Stimulated activated naive CD8-positive, alpha-beta T cell treated with anti-CD3 and anti-CD28 coated beads, Interleukin-15, Interleukin-2, amounts not matched to agents 100 ng/mL and 50 ng/mL, for 24 hours (primary cell): ENCODE measurements around the gene RNF157.
"Not testable (repeated sequence)": the region's sequence is repeated elsewhere in the genome, so short reads cannot be mapped to it uniquely, and the experiment has no call there.

Source experiments
- H3K27ac Mint-ChIP-seq: one replicate; pipeline ENCODE4 v1.8.0; 2021; ENCODE audit warnings: mild to moderate bottlenecking, mixed read lengths
- H3K27me3 Mint-ChIP-seq: one replicate; pipeline ENCODE4 v1.8.0; 2021; ENCODE audit warnings: mixed read lengths
- H3K36me3 Mint-ChIP-seq: one replicate; pipeline ENCODE4 v1.8.0; 2021; ENCODE audit warnings: low read depth, mixed read lengths
- H3K4me1 Mint-ChIP-seq: one replicate; pipeline ENCODE4 v1.8.0; 2021; ENCODE audit warnings: low read depth, mixed read lengths
- H3K4me3 Mint-ChIP-seq: one replicate; pipeline ENCODE4 v1.8.0; 2021; ENCODE audit warnings: mild to moderate bottlenecking, mixed read lengths
- H3K9me3 Mint-ChIP-seq: one replicate; pipeline ENCODE4 v1.8.0; 2021; ENCODE audit warnings: mixed read lengths

RNF157 gene

GRCh38 chr17:76264755-76265623 is 24.7 kb upstream of the RNF157 start, which contains the start of gene UBALD2:
UBALD2 (plus strand) TSS chr17:76265348; CDS start chr17:76265506, 158 bp downstream.
- H3K4me3 Mint-ChIP-seq = peak within 1 kb of the TSS; percentile 91

GRCh38 chr17:76264425-76264754 is 24.1 kb upstream of the RNF157 start:
- peak overlapping the region; percentile 93 for H3K27ac Mint-ChIP-seq
- no peaks in the 10 kb centered on the region for H3K9me3 Mint-ChIP-seq
- H3K36me3 Mint-ChIP-seq = peaks cover 26% of the 10 kb centered on the region
- peak overlapping the region; percentile 79 for H3K4me3 Mint-ChIP-seq
- peaks cover 58% of the 10 kb centered on the region for H3K4me1 Mint-ChIP-seq
- no peaks in the 10 kb centered on the region for H3K27me3 Mint-ChIP-seq

More at GRCh38 chr17:76264755-76265623, 24.7 kb upstream of the RNF157 start, which contains the start of gene UBALD2:
- H3K9me3 Mint-ChIP-seq = no peaks in the 10 kb centered on the region
- H3K4me1 Mint-ChIP-seq = peaks cover 64% of the 10 kb centered on the region
- H3K27me3 Mint-ChIP-seq = no peaks in the 10 kb centered on the region
- peak within 1 kb of the TSS; percentile 93 for H3K27ac Mint-ChIP-seq
- H3K36me3 Mint-ChIP-seq = peaks cover 30% of the 10 kb centered on the region

- Mint-ChIP-seq H3K9me3 (no peaks in the 10 kb centered on the region), H3K4me3 (peak overlapping the region; percentile 79), H3K36me3 (peaks cover 21% of the 10 kb centered on the region), H3K4me1 (peaks cover 54% of the 10 kb centered on the region), H3K27me3 (no peaks in the 10 kb centered on the region), H3K27ac (peak overlapping the region; percentile 93)
Measured at GRCh38 chr17:76263896-76264295, 23.6 kb upstream of the RNF157 start.

- Mint-ChIP-seq H3K4me1 (peaks cover 43% of the 10 kb centered on the region), H3K9me3 (no peaks in the 10 kb centered on the region), H3K27me3 (no peaks in the 10 kb centered on the region), H3K27ac (peak overlapping the region; percentile 93), H3K36me3 (peaks cover 14% of the 10 kb centered on the region), H3K4me3 (peak overlapping the region; percentile 63)
Measured at GRCh38 chr17:76262732-76263344, 22.5 kb upstream of the RNF157 start.

GRCh38 chr17:76261421-76262215 is 21.3 kb upstream of the RNF157 start:
- H3K27ac Mint-ChIP-seq = peak overlapping the region; percentile 93
- H3K27me3 Mint-ChIP-seq = no peaks in the 10 kb centered on the region
- H3K4me3 Mint-ChIP-seq = no peak overlapping the region
- peaks cover 5% of the 10 kb centered on the region for H3K36me3 Mint-ChIP-seq
- peaks cover 43% of the 10 kb centered on the region for H3K4me1 Mint-ChIP-seq
- no peaks in the 10 kb centered on the region for H3K9me3 Mint-ChIP-seq

GRCh38 chr17:76260669-76261068 is 20.4 kb upstream of the RNF157 start:
- Mint-ChIP-seq H3K4me3 (no peak overlapping the region), H3K4me1 (peaks cover 52% of the 10 kb centered on the region), H3K27me3 (no peaks in the 10 kb centered on the region), H3K36me3 (no peaks in the 10 kb centered on the region), H3K27ac (no peak overlapping the region), H3K9me3 (no peaks in the 10 kb centered on the region)

- H3K27me3 Mint-ChIP-seq = no peaks in the 10 kb centered on the region
- H3K9me3 Mint-ChIP-seq = no peaks in the 10 kb centered on the region
- peaks cover 57% of the 10 kb centered on the region for H3K4me1 Mint-ChIP-seq
- no peak overlapping the region for H3K4me3 Mint-ChIP-seq
- no peak overlapping the region for H3K27ac Mint-ChIP-seq
- no peaks in the 10 kb centered on the region for H3K36me3 Mint-ChIP-seq
Measured at GRCh38 chr17:76260220-76260619, 19.9 kb upstream of the RNF157 start.

GRCh38 chr17:76256430-76257050 is 16.2 kb upstream of the RNF157 start:
- H3K9me3 Mint-ChIP-seq, H3K36me3 Mint-ChIP-seq, H3K27me3 Mint-ChIP-seq: not testable (repeated sequence)
- peaks cover 49% of the 10 kb centered on the region for H3K4me1 Mint-ChIP-seq
- H3K4me3 Mint-ChIP-seq = peak overlapping the region; percentile 71
- peak overlapping the region; percentile 87 for H3K27ac Mint-ChIP-seq

- H3K4me1 Mint-ChIP-seq = peaks cover 47% of the 10 kb centered on the region
- peak overlapping the region; percentile 87 for H3K27ac Mint-ChIP-seq
- H3K27me3 Mint-ChIP-seq = no peaks in the 10 kb centered on the region
- no peaks in the 10 kb centered on the region for H3K36me3 Mint-ChIP-seq
- no peaks in the 10 kb centered on the region for H3K9me3 Mint-ChIP-seq
- H3K4me3 Mint-ChIP-seq = peak overlapping the region; percentile 71
Measured at GRCh38 chr17:76255801-76256429, 15.6 kb upstream of the RNF157 start.

- no peak overlapping the region for H3K27ac Mint-ChIP-seq
- peaks cover 46% of the 10 kb centered on the region for H3K4me1 Mint-ChIP-seq
- no peaks in the 10 kb centered on the region for H3K9me3 Mint-ChIP-seq
- H3K36me3 Mint-ChIP-seq = no peaks in the 10 kb centered on the region
- H3K4me3 Mint-ChIP-seq = no peak overlapping the region
- no peaks in the 10 kb centered on the region for H3K27me3 Mint-ChIP-seq
Measured at GRCh38 chr17:76254275-76254674, 14.0 kb upstream of the RNF157 start.

GRCh38 chr17:76253841-76254240 is 13.5 kb upstream of the RNF157 start:
- Mint-ChIP-seq H3K27me3 (no peaks in the 10 kb centered on the region), H3K36me3 (no peaks in the 10 kb centered on the region), H3K9me3 (no peaks in the 10 kb centered on the region), H3K27ac (no peak overlapping the region), H3K4me1 (peaks cover 46% of the 10 kb centered on the region), H3K4me3 (no peak overlapping the region)

- peaks cover 50% of the 10 kb centered on the region for H3K4me1 Mint-ChIP-seq
- peak overlapping the region; percentile 92 for H3K27ac Mint-ChIP-seq
Measured at GRCh38 chr17:76252967-76253766, 12.9 kb upstream of the RNF157 start.

GRCh38 chr17:76252040-76252954 is 12.0 kb upstream of the RNF157 start:
- no peaks in the 10 kb centered on the region for H3K27me3 Mint-ChIP-seq
- peak overlapping the region; percentile 92 for H3K27ac Mint-ChIP-seq

More at GRCh38 chr17:76252967-76253766, 12.9 kb upstream of the RNF157 start:
- H3K27me3 Mint-ChIP-seq, H3K9me3 Mint-ChIP-seq, H3K36me3 Mint-ChIP-seq: not testable (repeated sequence)
- peak overlapping the region; percentile 32 for H3K4me3 Mint-ChIP-seq

More at GRCh38 chr17:76252040-76252954, 12.0 kb upstream of the RNF157 start:
- Mint-ChIP-seq H3K9me3 (no peaks in the 10 kb centered on the region), H3K36me3 (no peaks in the 10 kb centered on the region), H3K4me1 (peaks cover 58% of the 10 kb centered on the region), H3K4me3 (peak overlapping the region; percentile 32)
